Endothelial cell of umbilical vein (primary cell): ENCODE results near the gene SPPL2C.

Experiments used
- CTCF ChIP-seq, 2 donors: IDR thresholded peaks; 1 replicate in 1 of 2; 2 replicates in 1 of 2; pipeline ENCODE4 v1.5.1; 2011; ENCODE audit warnings: low read length in 2 of 2, mild to moderate bottlenecking in 2 of 2, moderate library complexity in 2 of 2, control low read depth in 1 of 2, inconsistent platforms in 1 of 2, low read depth in 1 of 2; ENCODE audit not compliant: insufficient read depth in 1 of 2; ENCODE audit errors: extremely low read depth in 1 of 2
- EZH2 ChIP-seq: IDR thresholded peaks from 2 replicates; pipeline ENCODE4 v1.6.1; 2012; ENCODE audit warnings: borderline replicate concordance, low read depth, mild to moderate bottlenecking, moderate library complexity, low read length, inconsistent platforms; ENCODE audit not compliant: severe bottlenecking
- GATA2 ChIP-seq: IDR thresholded peaks from 2 replicates; pipeline ENCODE4 v1.7.0; 2011; ENCODE audit warnings: low read depth, mild to moderate bottlenecking, moderate library complexity, mixed read lengths, low read length; ENCODE audit not compliant: insufficient read length, insufficient read depth
- JUN ChIP-seq: IDR thresholded peaks from 2 replicates; pipeline ENCODE4 v1.6.1; 2011; ENCODE audit warnings: borderline replicate concordance, low read depth; ENCODE audit not compliant: insufficient read length, insufficient read depth
- MAX ChIP-seq: IDR thresholded peaks from 2 replicates; pipeline ENCODE4 v1.6.1; 2011; ENCODE audit not compliant: insufficient read depth, insufficient read length
- MYC ChIP-seq: IDR thresholded peaks from one replicate; pipeline ENCODE4 v1.6.1; 2011; ENCODE audit warnings: mild to moderate bottlenecking, low read depth, low read length
- POLR2A ChIP-seq: IDR thresholded peaks from 2 replicates; pipeline ENCODE4 v1.6.1; 2012; ENCODE audit warnings: low read depth, mild to moderate bottlenecking, control low read depth, low read length
- POLR2AphosphoS5 ChIP-seq: IDR thresholded peaks from 2 replicates; pipeline ENCODE4 v1.6.1; 2012; ENCODE audit warnings: low read depth, mild to moderate bottlenecking, control low read depth, low read length, moderate library complexity; ENCODE audit not compliant: insufficient read depth

- TF ChIP-seq EZH2 (no peak), CTCF (IDR thresholded peaks at IDR 0.05; ENCODE audit: extremely low read depth in 1 of 2, insufficient read depth in 1 of 2, low read depth in 1 of 2, low read length in 2 of 2) (no peak), GATA2 (no peak), POLR2A (no peak), JUN (no peak), POLR2AphosphoS5 (no peak), MAX (no peak), MYC (no peak)
These were observed 5.2 kb upstream of the SPPL2C start for GRCh38 chr17:45839442-45839841.
